Measurements from ENCODE around the gene KRTAP4-12.

- TF ChIP-seq, protein P1, sequence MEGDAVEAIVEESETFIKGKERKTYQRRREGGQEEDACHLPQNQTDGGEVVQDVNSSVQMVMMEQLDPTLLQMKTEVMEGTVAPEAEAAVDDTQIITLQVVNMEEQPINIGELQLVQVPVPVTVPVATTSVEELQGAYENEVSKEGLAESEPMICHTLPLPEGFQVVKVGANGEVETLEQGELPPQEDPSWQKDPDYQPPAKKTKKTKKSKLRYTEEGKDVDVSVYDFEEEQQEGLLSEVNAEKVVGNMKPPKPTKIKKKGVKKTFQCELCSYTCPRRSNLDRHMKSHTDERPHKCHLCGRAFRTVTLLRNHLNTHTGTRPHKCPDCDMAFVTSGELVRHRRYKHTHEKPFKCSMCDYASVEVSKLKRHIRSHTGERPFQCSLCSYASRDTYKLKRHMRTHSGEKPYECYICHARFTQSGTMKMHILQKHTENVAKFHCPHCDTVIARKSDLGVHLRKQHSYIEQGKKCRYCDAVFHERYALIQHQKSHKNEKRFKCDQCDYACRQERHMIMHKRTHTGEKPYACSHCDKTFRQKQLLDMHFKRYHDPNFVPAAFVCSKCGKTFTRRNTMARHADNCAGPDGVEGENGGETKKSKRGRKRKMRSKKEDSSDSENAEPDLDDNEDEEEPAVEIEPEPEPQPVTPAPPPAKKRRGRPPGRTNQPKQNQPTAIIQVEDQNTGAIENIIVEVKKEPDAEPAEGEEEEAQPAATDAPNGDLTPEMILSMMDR (conservative IDR thresholded peaks at IDR 0.05): no peak
- TF ChIP-seq ZFX (IDR thresholded peaks at IDR 0.05): no peak
These were observed 25.9 kb downstream of the KRTAP4-12 start, which contains the start of gene KRTAP4-8 for GRCh38 chr17:41098042-41098441.
